Spinal cord (tissue), 10 donors: Measurements from ENCODE around the gene SLC6A19. TPM values are rescaled to one million over a fixed set of nuclear protein-coding genes. Genes with fewer than 3 reads are reported as not detected.

Source experiments
- DNase-seq, 6 donors: peaks; one replicate each; pipeline versions ENCODE4 v3.0.0 to v3.0.0-alpha.2; 2013 to 2015; ENCODE audit warnings: low spot score in 6 of 6, low read depth in 4 of 6
- H3K27ac ChIP-seq: one replicate; pipeline ENCODE4 v1.5.1; 2013; ENCODE audit warnings: low read depth, low read length, control low read depth
- H3K27me3 ChIP-seq: one replicate; pipeline ENCODE4 v1.6.1; 2013; ENCODE audit warnings: low read length; ENCODE audit not compliant: control insufficient read depth, insufficient read depth
- H3K36me3 ChIP-seq: one replicate; pipeline ENCODE4 v1.6.1; 2013; ENCODE audit warnings: low read length; ENCODE audit not compliant: control insufficient read depth, insufficient read depth
- H3K4me1 ChIP-seq: one replicate; pipeline ENCODE4 v1.6.1; 2013; ENCODE audit warnings: low read length; ENCODE audit not compliant: control insufficient read depth, insufficient read depth
- H3K4me3 ChIP-seq: one replicate; pipeline ENCODE4 v1.5.1; 2013; ENCODE audit warnings: low read depth, low read length, control low read depth
- H3K9me3 ChIP-seq: one replicate; pipeline ENCODE4 v1.6.1; 2013; ENCODE audit warnings: low read length; ENCODE audit not compliant: control insufficient read depth, insufficient read depth
- WGBS: methylation state at CpG from one replicate; pipeline ENCODE4 v1.1.5; 2013; ENCODE audit warnings: missing lambda C conversion rate; ENCODE audit not compliant: insufficient coverage; 5-methylcytosine and 5-hydroxymethylcytosine counted together
- polyA plus RNA-seq, 2 donors: library from polyadenylated mRNA; unstranded; fragments of 120-200 nt; gene quantifications; one replicate each; pipeline ENCODE4 v1.2.1, GENCODE V29; 2013; ENCODE audit not compliant: insufficient read length in 2 of 2
- total RNA-seq, 2 donors: library from RNA; depleted of rRNA in 1 of 2; stranded (reverse); fragments of 120-200 nt in 1 of 2; fragments of >200 nt in 1 of 2; gene quantifications; one replicate each; pipeline versions ENCODE4 v1.2.3 to v1.2.4, GENCODE V29; 2013 to 2014
- donor health status: healthy.

SLC6A19 gene
- total and polyA plus RNA-seq, 4 donors = 0.06 to 0.39 (median 0.16) TPM

GRCh38 chr5:1190837-1191239, 10.6 kb upstream of the SLC6A19 start:
- Histone ChIP-seq H3K4me3 (no peak overlapping the region), H3K27me3 (peaks cover 9% of the 10 kb centered on the region), H3K36me3 (no peaks in the 10 kb centered on the region), H3K9me3 (no peaks in the 10 kb centered on the region), H3K4me1 (peaks cover 10% of the 10 kb centered on the region), H3K27ac (no peak overlapping the region)
- peak in 1 of 6 donors; percentile 6 for DNase-seq
- 32% methylated on average over 4 of the region's 6 CpGs for WGBS

DNA sequence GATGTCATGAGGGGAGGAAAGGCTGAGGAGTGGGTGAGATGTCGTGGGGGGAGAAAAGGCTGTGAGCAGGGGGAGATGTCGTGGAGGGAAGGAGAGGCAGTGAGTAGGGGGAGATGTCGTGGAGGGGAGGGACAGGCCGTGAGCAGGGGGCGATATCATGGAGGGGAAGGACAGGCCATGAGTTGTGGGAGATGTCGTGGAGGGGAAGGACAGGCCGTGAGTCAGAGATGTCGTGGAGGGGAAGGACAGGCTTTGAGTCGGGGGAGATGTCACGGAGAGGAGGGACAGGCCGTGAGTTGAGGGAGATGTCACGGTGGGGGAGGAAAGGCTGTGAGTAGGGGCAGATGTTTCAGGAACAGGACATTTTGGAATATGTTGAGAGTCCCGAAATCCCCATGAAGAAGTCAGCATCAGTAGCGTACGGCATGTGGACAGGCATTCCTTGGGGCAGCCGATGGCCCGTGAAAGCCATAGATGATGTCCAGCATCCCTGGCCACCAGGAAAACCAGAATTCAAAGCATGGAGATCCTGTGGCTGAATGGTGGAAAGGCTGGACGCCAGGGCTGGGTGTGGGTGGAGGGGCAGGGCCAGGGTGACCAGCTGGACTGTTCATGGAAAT, 8.3 kb upstream of the SLC6A19 start:
- no peak overlapping the region for H3K4me3 ChIP-seq
- H3K27ac ChIP-seq = no peak overlapping the region
- H3K9me3 ChIP-seq = no peaks in the 10 kb centered on the region
- no peaks in the 10 kb centered on the region for H3K36me3 ChIP-seq
- no peak for DNase-seq
- no peaks in the 10 kb centered on the region for H3K4me1 ChIP-seq
- WGBS = 74% methylated on average over 18 of the region's 18 CpGs
- H3K27me3 ChIP-seq = peaks cover 14% of the 10 kb centered on the region

- 84% methylated on average over 28 of the region's 28 CpGs for WGBS
These were observed 7.8 kb upstream of the SLC6A19 start for GRCh38 chr5:1193591-1193985.

DNA sequence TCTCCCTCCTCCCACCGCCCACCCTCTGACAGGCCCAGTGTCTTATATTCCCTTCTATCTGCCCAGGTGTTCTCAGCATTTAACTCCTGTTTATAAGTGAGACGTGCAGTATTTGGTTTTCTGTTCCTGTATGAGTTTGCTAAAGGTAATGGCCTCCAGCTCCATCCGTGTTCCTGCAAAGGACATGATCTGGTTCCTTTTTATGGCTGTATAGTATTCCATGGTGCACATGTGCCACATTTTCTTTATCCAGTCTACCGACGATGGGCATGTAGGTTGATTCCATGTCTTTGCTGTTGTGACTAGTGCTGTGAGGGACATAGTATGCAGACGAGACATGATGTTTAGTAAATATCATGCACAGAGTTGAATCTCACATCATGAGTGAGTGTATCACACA, 7.0 kb upstream of the SLC6A19 start:
- Histone ChIP-seq H3K4me3 (no peak overlapping the region), H3K27me3 (peaks cover 16% of the 10 kb centered on the region), H3K27ac (no peak overlapping the region), H3K9me3 (no peaks in the 10 kb centered on the region), H3K4me1 (no peaks in the 10 kb centered on the region), H3K36me3 (no peaks in the 10 kb centered on the region)
- DNase-seq = no peak
- WGBS = 78% methylated on average over 1 of the region's 6 CpGs

More at GRCh38 chr5:1193591-1193985, 7.8 kb upstream of the SLC6A19 start:
- Histone ChIP-seq H3K9me3 (no peaks in the 10 kb centered on the region), H3K27ac (no peak overlapping the region), H3K36me3 (no peaks in the 10 kb centered on the region), H3K4me1 (no peaks in the 10 kb centered on the region), H3K27me3 (peaks cover 16% of the 10 kb centered on the region), H3K4me3 (no peak overlapping the region)
- DNase-seq = no peak

GRCh38 chr5:1195439-1195838, 6.0 kb upstream of the SLC6A19 start:
- WGBS = 84% methylated on average over 5 of the region's 5 CpGs
- DNase-seq = no peak
- Histone ChIP-seq H3K36me3 (no peaks in the 10 kb centered on the region), H3K4me3 (no peak overlapping the region), H3K4me1 (no peaks in the 10 kb centered on the region), H3K9me3 (no peaks in the 10 kb centered on the region), H3K27me3 (peaks cover 14% of the 10 kb centered on the region), H3K27ac (no peak overlapping the region)

DNA sequence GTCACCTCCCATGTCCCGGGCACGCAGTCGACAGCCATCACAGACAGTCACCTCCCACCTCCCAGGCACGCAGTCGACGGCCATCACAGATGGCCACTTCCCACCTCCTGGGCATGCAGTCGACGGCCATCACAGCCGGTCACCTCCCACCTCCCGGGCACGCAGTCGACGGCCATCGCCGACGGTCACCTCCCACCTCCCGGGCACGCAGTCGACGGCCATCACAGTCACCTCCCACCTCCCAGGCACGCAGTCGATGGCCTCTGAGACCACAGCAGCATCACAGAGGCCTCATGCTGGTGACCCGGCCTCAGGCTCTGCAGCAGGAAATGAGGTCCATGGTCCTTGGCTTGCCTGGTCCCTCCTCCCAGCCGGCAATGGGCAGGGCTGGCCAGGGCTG, 5.5 kb upstream of the SLC6A19 start:
- H3K27ac ChIP-seq = no peak overlapping the region
- H3K9me3 ChIP-seq = no peaks in the 10 kb centered on the region
- 82% methylated on average over 24 of the region's 24 CpGs for WGBS
- H3K4me1 ChIP-seq = no peaks in the 10 kb centered on the region
- H3K27me3 ChIP-seq = peaks cover 14% of the 10 kb centered on the region
- DNase-seq = no peak
- H3K36me3 ChIP-seq = no peaks in the 10 kb centered on the region
- no peak overlapping the region for H3K4me3 ChIP-seq

- no peaks in the 10 kb centered on the region for H3K4me1 ChIP-seq
- peaks cover 14% of the 10 kb centered on the region for H3K27me3 ChIP-seq
- WGBS = 80% methylated on average over 1 of the region's 1 CpG
These were observed 4.8 kb upstream of the SLC6A19 start for GRCh38 chr5:1196562-1196961.

GRCh38 chr5:1197876-1198666, 3.3 kb upstream of the SLC6A19 start:
- H3K4me3 ChIP-seq = no peak overlapping the region
- H3K9me3 ChIP-seq = no peaks in the 10 kb centered on the region
- H3K27me3 ChIP-seq = peaks cover 14% of the 10 kb centered on the region
- H3K4me1 ChIP-seq = no peaks in the 10 kb centered on the region
- DNase-seq = no peak
- H3K27ac ChIP-seq = no peak overlapping the region
- 90% methylated on average over 7 of the region's 7 CpGs for WGBS
- H3K36me3 ChIP-seq = no peaks in the 10 kb centered on the region

More at GRCh38 chr5:1196562-1196961, 4.8 kb upstream of the SLC6A19 start:
- no peak for DNase-seq
- no peak overlapping the region for H3K4me3 ChIP-seq
- H3K27ac ChIP-seq = no peak overlapping the region
- no peaks in the 10 kb centered on the region for H3K9me3 ChIP-seq
- H3K36me3 ChIP-seq = no peaks in the 10 kb centered on the region

GRCh38 chr5:1199340-1199648, 2.1 kb upstream of the SLC6A19 start:
- no peaks in the 10 kb centered on the region for H3K9me3 ChIP-seq
- no peak overlapping the region for H3K4me3 ChIP-seq
- H3K27me3 ChIP-seq = peaks cover 8% of the 10 kb centered on the region
- no peak for DNase-seq
- H3K36me3 ChIP-seq = no peaks in the 10 kb centered on the region
- H3K27ac ChIP-seq = no peak overlapping the region
- peaks cover 2% of the 10 kb centered on the region for H3K4me1 ChIP-seq
